Endodermal cell (in vitro differentiated cells): ENCODE results near the gene NFXL1. TPM values are rescaled to one million over a fixed set of nuclear protein-coding genes. Genes with fewer than 3 reads are reported as not detected.

Source experiments
- DNase-seq: peaks from one replicate; pipeline ENCODE4 v3.0.0-alpha.2; 2017
- H3K27ac ChIP-seq: 2 replicates; pipeline ENCODE4 v1.5.1; 2013; ENCODE audit warnings: mild to moderate bottlenecking, low read depth, low read length, moderate library complexity
- H3K27me3 ChIP-seq: 2 replicates; pipeline ENCODE4 v1.6.1; 2013; ENCODE audit warnings: mild to moderate bottlenecking, low read length, moderate library complexity; ENCODE audit not compliant: insufficient read depth, control insufficient read depth, poor library complexity, severe bottlenecking
- H3K36me3 ChIP-seq: 2 replicates; pipeline ENCODE4 v1.7.0; 2013; ENCODE audit warnings: mild to moderate bottlenecking, low read length, moderate library complexity; ENCODE audit not compliant: control insufficient read depth, insufficient read depth
- H3K4me1 ChIP-seq: one replicate; pipeline ENCODE4 v1.7.0; 2013; ENCODE audit warnings: low read length; ENCODE audit not compliant: control insufficient read depth, insufficient read depth
- H3K4me3 ChIP-seq: 2 replicates; pipeline ENCODE4 v1.5.1; 2013; ENCODE audit warnings: mild to moderate bottlenecking, low read length, moderate library complexity
- H3K9ac ChIP-seq: 2 replicates; pipeline ENCODE4 v1.6.1; 2013; ENCODE audit warnings: mild to moderate bottlenecking, low read length, moderate library complexity; ENCODE audit not compliant: poor library complexity, severe bottlenecking; ENCODE audit errors: extremely low read depth
- H3K9me3 ChIP-seq: 2 replicates; pipeline ENCODE4 v1.6.1; 2013; ENCODE audit warnings: mild to moderate bottlenecking, low read length, moderate library complexity; ENCODE audit not compliant: control insufficient read depth
- H3K27ac Mint-ChIP-seq: 2 replicates; pipeline ENCODE4 v1.8.0; 2020; ENCODE audit warnings: mixed read lengths
- H3K27me3 Mint-ChIP-seq: 2 replicates; pipeline ENCODE4 v1.8.0; 2021; ENCODE audit warnings: mild to moderate bottlenecking, mixed read lengths; ENCODE audit not compliant: insufficient read depth
- H3K36me3 Mint-ChIP-seq: 2 replicates; pipeline ENCODE4 v1.8.0; 2020; ENCODE audit warnings: low read depth, mixed read lengths
- H3K4me1 Mint-ChIP-seq: 2 replicates; pipeline ENCODE4 v1.8.0; 2020; ENCODE audit warnings: mixed read lengths
- H3K4me3 Mint-ChIP-seq: 2 replicates; pipeline ENCODE4 v1.8.0; 2020; ENCODE audit warnings: mild to moderate bottlenecking, moderate library complexity, mixed read lengths
- H3K9me3 Mint-ChIP-seq: 2 replicates; pipeline ENCODE4 v1.8.0; 2020; ENCODE audit warnings: mild to moderate bottlenecking, mixed read lengths
- WGBS, 2 experiments: methylation state at CpG; one replicate each; pipeline versions ENCODE4 v1.1.5 to v1.1.7; 2013; ENCODE audit warnings: missing lambda C conversion rate in 2 of 2, mixed read lengths in 1 of 2; ENCODE audit not compliant: insufficient coverage in 1 of 2, insufficient read length in 1 of 2; 5-methylcytosine and 5-hydroxymethylcytosine counted together
- total RNA-seq, 2 donors: library from RNA; stranded (reverse); fragmentation: NEBNext Ultra II Directional in 1 of 2; extraction: Animal tissue kit (Norgen Biotek cat#: 25700) in 1 of 2; gene quantifications; 2 replicates in 1 of 2; 3 replicates in 1 of 2; pipeline ENCODE4 v1.2.1, GENCODE V29; 2021
- TF ChIP-seq, protein P1 (sequence below): fragments of 200-600 bp; sonication (generic); conservative IDR thresholded peaks from 2 replicates; pipeline ENCODE4 v1.5.0; 2021; ENCODE audit warnings: antibody characterized with exemption, mild to moderate bottlenecking

NFXL1 gene
- total RNA-seq, 2 donors from 2014 or later = 33.0 to 33.7 TPM

GRCh38 chr4:47936336-47936735 is 22.0 kb upstream of the NFXL1 start:
- DNase-seq = no peak
- no peaks in the 10 kb centered on the region for H3K27me3 ChIP-seq
- Mint-ChIP-seq H3K27ac (no peak overlapping the region), H3K9me3 (peaks cover 5% of the 10 kb centered on the region), H3K4me3 (no peak overlapping the region), H3K27me3 (no peaks in the 10 kb centered on the region), H3K4me1 (no peaks in the 10 kb centered on the region), H3K36me3 (no peaks in the 10 kb centered on the region)
- H3K9ac ChIP-seq = no peak overlapping the region
- H3K4me3 ChIP-seq = no peak overlapping the region
- no peaks in the 10 kb centered on the region for H3K4me1 ChIP-seq
- WGBS, 2 experiments = 91 to 95% methylated on average over 6 of the region's 6 CpGs
- TF ChIP-seq, protein P1, sequence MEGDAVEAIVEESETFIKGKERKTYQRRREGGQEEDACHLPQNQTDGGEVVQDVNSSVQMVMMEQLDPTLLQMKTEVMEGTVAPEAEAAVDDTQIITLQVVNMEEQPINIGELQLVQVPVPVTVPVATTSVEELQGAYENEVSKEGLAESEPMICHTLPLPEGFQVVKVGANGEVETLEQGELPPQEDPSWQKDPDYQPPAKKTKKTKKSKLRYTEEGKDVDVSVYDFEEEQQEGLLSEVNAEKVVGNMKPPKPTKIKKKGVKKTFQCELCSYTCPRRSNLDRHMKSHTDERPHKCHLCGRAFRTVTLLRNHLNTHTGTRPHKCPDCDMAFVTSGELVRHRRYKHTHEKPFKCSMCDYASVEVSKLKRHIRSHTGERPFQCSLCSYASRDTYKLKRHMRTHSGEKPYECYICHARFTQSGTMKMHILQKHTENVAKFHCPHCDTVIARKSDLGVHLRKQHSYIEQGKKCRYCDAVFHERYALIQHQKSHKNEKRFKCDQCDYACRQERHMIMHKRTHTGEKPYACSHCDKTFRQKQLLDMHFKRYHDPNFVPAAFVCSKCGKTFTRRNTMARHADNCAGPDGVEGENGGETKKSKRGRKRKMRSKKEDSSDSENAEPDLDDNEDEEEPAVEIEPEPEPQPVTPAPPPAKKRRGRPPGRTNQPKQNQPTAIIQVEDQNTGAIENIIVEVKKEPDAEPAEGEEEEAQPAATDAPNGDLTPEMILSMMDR = no peak
- H3K27ac ChIP-seq = no peak overlapping the region
- peaks cover 10% of the 10 kb centered on the region for H3K9me3 ChIP-seq
- no peaks in the 10 kb centered on the region for H3K36me3 ChIP-seq

GRCh38 chr4:47933840-47934239 is 19.5 kb upstream of the NFXL1 start:
- no peak for DNase-seq
- 21 to 50% methylated on average over 1 to 4 of the region's 4 CpGs for WGBS, 2 experiments
- no peak overlapping the region for H3K4me3 Mint-ChIP-seq

DNA sequence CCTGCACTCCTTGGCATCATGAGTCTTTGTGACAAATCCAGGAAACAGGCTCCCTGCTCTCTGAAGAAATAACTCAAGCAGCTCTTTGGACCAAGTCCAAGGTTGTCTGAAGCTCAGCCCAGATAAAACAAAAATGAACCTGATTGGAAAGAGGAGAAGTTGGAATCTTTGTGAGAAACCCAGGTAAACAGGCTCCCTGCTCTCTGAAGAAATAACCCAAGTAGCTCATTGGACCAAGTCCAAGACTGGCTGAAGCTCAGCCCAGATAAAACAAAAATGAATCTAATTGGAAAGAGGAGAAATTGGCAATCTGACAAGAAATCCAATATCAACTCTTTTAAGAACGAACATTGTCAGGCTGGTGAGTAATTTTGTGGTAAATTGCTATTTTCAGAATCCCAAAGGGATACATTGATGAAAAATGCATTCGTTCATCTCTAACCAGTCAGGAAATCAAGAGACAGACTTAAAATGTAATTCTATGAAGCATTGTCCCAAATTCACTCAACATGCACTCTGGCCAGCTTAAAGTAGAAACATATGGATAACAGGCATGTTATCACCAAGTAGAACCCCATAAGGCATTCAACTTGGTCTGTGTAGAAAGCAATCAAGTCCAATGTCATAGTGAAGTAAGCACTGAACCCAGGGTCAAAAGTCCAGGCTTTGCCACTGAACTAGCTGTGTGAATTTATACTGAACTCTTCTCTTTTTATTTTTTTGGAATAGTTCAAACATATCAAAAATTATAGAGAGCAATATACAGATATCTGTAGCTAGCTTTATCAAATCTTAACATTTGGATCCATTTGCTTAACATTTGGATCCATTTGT is 16.8 kb upstream of the NFXL1 start:
- H3K4me3 Mint-ChIP-seq = no peak overlapping the region
- peaks cover 5% of the 10 kb centered on the region for H3K9me3 Mint-ChIP-seq
- Histone ChIP-seq H3K36me3 (no peaks in the 10 kb centered on the region), H3K27ac (no peak overlapping the region), H3K4me1 (no peaks in the 10 kb centered on the region), H3K9me3 (peaks cover 10% of the 10 kb centered on the region), H3K9ac (no peak overlapping the region), H3K27me3 (no peaks in the 10 kb centered on the region), H3K4me3 (no peak overlapping the region)
- H3K27ac Mint-ChIP-seq = no peak overlapping the region
- peaks cover 5% of the 10 kb centered on the region for H3K4me1 Mint-ChIP-seq
- no peaks in the 10 kb centered on the region for H3K27me3 Mint-ChIP-seq
- 90% methylated on average over 2 of the region's 2 CpGs for WGBS, 2 experiments
- TF ChIP-seq, protein P1 = no peak
- no peak for DNase-seq
- no peaks in the 10 kb centered on the region for H3K36me3 Mint-ChIP-seq

More at GRCh38 chr4:47933840-47934239, 19.5 kb upstream of the NFXL1 start:
- Mint-ChIP-seq H3K27ac (no peak overlapping the region), H3K36me3 (no peaks in the 10 kb centered on the region), H3K4me1 (no peaks in the 10 kb centered on the region), H3K27me3 (no peaks in the 10 kb centered on the region), H3K9me3 (peaks cover 5% of the 10 kb centered on the region)
- no peaks in the 10 kb centered on the region for H3K4me1 ChIP-seq
- no peak overlapping the region for H3K4me3 ChIP-seq
- no peaks in the 10 kb centered on the region for H3K27me3 ChIP-seq
- H3K9me3 ChIP-seq = peaks cover 10% of the 10 kb centered on the region
- H3K27ac ChIP-seq = no peak overlapping the region
- no peaks in the 10 kb centered on the region for H3K36me3 ChIP-seq
- no peak overlapping the region for H3K9ac ChIP-seq
- TF ChIP-seq, protein P1 = peak; percentile 82
